IMR-90 (cell line): ENCODE measurements around the gene GPR180.

Experiments used
- BHLHE40 ChIP-seq: fragments of 150-350 bp; IDR thresholded peaks from 2 replicates; pipeline ENCODE4 v1.6.1; 2016; ENCODE audit warnings: mild to moderate bottlenecking, low read depth, low read length
- CEBPB ChIP-seq: IDR thresholded peaks from 2 replicates; pipeline ENCODE4 v1.6.1; 2012; ENCODE audit warnings: low read depth, low read length, improper control_type of control experiment
- CTCF ChIP-seq: conservative IDR thresholded peaks from 2 replicates; pipeline ENCODE4 v1.5.1; 2012; ENCODE audit warnings: mild to moderate bottlenecking, low read depth, low read length, improper control_type of control experiment
- ELK1 ChIP-seq: fragments of 150-350 bp; IDR thresholded peaks from 2 replicates; pipeline ENCODE4 v1.6.1; 2016; ENCODE audit warnings: low read depth, mild to moderate bottlenecking, low read length, moderate library complexity, borderline replicate concordance
- FOS ChIP-seq: fragments of 150-350 bp; IDR thresholded peaks from 2 replicates; pipeline ENCODE4 v1.6.1; 2016; ENCODE audit warnings: low read depth, low read length
- MAZ ChIP-seq: IDR thresholded peaks from 2 replicates; pipeline ENCODE4 v1.6.1; 2012; ENCODE audit warnings: low read depth, mild to moderate bottlenecking, low read length, improper control_type of control experiment, moderate library complexity, borderline replicate concordance
- MXI1 ChIP-seq: IDR thresholded peaks from 2 replicates; pipeline ENCODE4 v1.6.1; 2012; ENCODE audit warnings: low read depth, mild to moderate bottlenecking, low read length, moderate library complexity, borderline replicate concordance
- NFE2L2 ChIP-seq: fragments of 150-350 bp; IDR thresholded peaks from 2 replicates; pipeline ENCODE4 v1.6.1; 2016; ENCODE audit warnings: low read depth, mild to moderate bottlenecking, low read length
- POLR2A ChIP-seq: IDR thresholded peaks from 2 replicates; pipeline ENCODE4 v1.6.1; 2012; ENCODE audit warnings: mild to moderate bottlenecking, low read depth, low read length
- RAD21 ChIP-seq: IDR thresholded peaks from 2 replicates; pipeline ENCODE4 v1.6.1; 2012; ENCODE audit warnings: low read length, improper control_type of control experiment
- RCOR1 ChIP-seq: IDR thresholded peaks from 2 replicates; pipeline ENCODE4 v1.6.1; 2012; ENCODE audit warnings: mild to moderate bottlenecking, low read length, improper control_type of control experiment; ENCODE audit not compliant: insufficient replicate concordance
- RFX5 ChIP-seq: IDR thresholded peaks from 2 replicates; pipeline ENCODE4 v1.8.0; 2012; ENCODE audit warnings: low read depth, mild to moderate bottlenecking, low read length, moderate library complexity
- SMC3 ChIP-seq: fragments of 150-350 bp; IDR thresholded peaks from 2 replicates; pipeline ENCODE4 v1.6.1; 2016; ENCODE audit warnings: low read depth, mild to moderate bottlenecking, antibody characterized with exemption, low read length, moderate library complexity
- TF ChIP-seq, protein P1 (sequence below): fragments of 150-350 bp; IDR thresholded peaks from 2 replicates; pipeline ENCODE4 v1.6.1; 2017; ENCODE audit warnings: mild to moderate bottlenecking, antibody characterized with exemption, low read length, low read depth

- TF ChIP-seq CTCF: no peak
- no peak for TF ChIP-seq RAD21
- TF ChIP-seq FOS: no peak
- no peak for TF ChIP-seq CEBPB
- no peak for TF ChIP-seq MXI1
- TF ChIP-seq BHLHE40: no peak
- no peak for TF ChIP-seq RFX5
- TF ChIP-seq ELK1: no peak
- TF ChIP-seq POLR2A: no peak
- TF ChIP-seq, protein P1, sequence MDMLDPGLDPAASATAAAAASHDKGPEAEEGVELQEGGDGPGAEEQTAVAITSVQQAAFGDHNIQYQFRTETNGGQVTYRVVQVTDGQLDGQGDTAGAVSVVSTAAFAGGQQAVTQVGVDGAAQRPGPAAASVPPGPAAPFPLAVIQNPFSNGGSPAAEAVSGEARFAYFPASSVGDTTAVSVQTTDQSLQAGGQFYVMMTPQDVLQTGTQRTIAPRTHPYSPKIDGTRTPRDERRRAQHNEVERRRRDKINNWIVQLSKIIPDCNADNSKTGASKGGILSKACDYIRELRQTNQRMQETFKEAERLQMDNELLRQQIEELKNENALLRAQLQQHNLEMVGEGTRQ: no peak
- no peak for TF ChIP-seq NFE2L2
- no peak for TF ChIP-seq SMC3
- TF ChIP-seq RCOR1: no peak
- no peak for TF ChIP-seq MAZ
Measured at GRCh38 chr13:94678845-94679244, 77.2 kb downstream of the GPR180 start.
